ENCODE measurements around the gene GDF7.

GDF7 gene

DNA sequence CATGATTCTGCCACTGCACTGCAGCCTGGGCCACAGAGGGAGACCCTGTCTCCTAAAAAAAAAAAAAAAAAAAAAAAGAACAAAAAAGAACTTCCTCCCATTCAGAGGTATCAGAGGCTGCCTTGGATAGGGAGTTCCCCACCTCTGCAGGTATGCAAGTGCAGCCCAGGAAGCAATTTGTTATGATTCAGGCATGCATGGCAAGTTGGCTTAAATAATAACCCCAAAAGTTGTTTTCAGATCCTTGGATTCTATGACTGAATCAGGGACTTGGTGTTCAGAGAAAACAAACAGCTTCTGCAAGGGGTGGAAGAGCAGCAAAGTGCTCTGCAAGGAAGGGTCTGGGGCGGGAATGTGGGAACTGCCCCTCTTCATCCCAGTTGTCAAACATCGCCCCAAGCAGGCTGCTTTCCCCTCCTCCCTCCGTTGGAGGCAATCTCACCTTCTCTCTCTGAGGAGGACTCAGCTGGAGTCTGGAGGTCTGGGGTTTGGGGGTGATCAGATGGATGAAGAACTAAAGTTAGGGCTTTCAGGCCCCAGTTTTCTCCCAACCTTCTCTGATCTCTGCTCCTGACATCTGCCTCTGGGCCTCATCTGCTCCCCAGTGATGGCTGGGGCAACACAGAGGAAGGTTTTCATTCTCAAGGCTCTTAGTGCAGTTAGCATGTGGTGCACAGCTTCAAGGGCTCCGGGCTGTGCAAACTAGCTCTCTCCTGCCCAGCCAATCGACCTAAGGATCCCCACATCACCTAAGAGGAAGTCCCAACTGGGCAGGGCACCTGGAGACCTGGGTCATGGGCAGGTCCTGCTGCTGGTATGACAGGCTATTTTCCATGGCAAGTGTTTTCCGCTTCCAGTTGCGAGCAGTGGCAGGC lies 3.5 kb upstream of the GDF7 start:
- no peak for DNase-seq

DNA sequence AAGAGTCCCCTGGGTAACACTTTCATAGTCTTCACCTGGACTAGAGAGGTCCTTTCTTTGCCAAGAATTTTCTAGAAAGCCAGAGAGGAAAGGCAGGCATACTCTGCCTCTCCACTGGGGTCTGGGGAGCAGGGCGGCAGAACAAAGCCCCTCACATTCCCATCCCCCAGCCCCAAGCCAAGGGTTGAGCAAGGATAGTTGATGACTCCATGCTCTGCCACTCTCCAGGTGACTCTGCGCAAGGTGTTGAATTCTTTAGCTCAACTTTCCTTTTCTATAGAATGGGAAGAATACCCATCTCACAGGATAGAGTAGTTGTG lies 2.9 kb upstream of the GDF7 start:
- no peak for DNase-seq

- no peak for DNase-seq
Observed at GRCh38 chr2:20664431-20665242, 2.3 kb upstream of the GDF7 start.

GRCh38 chr2:20665243-20666004 lies 1.5 kb upstream of the GDF7 start:
- DNase-seq: no peak

DNA sequence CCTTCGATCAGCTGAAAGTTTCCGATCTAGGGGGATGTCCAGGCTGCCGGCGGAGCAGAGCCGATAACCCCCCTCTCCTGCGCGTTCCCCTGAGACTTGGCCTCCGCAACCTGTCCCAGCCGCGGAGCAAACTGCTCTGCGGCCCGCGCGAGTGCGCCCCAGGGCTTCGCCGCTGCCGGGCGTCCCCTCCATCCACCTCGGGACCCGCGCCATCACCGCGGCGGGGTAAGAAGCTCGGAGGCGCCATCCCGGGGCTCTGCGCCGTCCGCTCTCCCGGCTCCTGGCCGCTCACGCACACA lies 990 bp upstream of the GDF7 start:
- no peak for DNase-seq

- DNase-seq: peak; percentile 75
Observed at GRCh38 chr2:20667151-20667530, 197 bp downstream of the GDF7 start.

DNA sequence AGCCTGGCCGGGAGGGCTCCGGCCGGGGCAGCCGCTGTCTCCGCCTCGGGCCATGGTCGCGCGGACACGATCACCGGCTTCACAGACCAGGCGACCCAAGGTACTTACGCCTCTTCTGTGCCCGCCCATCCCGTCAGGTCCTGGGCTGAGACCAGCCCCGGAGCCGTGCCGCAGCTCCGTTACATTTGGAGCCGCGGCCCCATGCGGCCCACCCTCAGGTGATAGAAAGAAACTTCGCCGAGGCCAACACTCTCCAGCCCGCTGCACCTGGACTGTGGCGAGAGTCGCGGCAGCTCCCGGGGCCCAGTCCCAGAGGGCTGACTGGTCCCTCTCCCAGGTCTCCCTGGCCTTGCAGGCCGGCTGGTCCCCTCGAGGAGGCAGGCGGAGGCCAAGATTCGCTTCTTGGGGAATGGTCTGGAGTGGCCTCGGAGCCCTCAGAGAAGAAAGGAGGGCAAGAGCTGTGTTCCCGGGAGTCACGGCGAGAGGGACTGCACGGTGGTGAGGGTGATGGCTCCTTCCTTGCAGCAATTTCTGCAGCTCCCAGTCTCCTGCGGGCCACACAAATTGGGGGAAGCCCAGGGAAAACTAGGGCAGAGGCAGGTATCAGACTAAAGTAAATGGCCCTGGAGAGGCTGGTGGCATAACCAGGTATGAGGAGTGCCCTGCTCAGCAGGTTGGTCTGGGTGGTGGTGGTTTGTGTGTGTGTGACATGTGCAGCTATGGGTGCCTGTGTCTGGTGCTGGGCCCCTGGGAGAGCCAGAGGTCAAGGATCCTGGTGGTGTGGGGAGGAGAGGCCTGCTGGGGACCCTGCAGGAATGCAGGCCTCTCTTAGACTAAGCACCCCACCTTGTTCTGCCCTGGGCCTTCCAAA lies 822 bp downstream of the GDF7 start:
- peak; percentile 77 for DNase-seq

DNA sequence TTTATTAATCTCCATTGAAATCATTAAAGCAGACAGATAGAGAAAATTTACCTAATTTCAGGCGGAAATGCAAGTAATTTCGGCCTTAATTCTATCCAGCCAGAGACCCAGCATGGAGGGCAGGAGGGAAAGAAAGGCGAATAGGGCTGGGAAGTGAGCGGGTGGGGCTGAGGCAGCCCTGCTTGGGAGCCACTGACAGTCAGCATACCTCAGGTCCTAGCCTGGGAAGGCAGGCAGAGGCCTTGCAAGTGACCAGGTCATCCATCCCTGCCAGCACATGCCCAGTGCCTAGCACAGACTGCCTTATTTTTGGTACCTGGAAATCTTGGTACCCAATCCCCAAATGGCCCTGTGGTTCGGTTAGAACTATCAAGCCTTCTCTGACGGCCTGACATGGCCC lies 1.5 kb downstream of the GDF7 start:
- DNase-seq: no peak

DNA sequence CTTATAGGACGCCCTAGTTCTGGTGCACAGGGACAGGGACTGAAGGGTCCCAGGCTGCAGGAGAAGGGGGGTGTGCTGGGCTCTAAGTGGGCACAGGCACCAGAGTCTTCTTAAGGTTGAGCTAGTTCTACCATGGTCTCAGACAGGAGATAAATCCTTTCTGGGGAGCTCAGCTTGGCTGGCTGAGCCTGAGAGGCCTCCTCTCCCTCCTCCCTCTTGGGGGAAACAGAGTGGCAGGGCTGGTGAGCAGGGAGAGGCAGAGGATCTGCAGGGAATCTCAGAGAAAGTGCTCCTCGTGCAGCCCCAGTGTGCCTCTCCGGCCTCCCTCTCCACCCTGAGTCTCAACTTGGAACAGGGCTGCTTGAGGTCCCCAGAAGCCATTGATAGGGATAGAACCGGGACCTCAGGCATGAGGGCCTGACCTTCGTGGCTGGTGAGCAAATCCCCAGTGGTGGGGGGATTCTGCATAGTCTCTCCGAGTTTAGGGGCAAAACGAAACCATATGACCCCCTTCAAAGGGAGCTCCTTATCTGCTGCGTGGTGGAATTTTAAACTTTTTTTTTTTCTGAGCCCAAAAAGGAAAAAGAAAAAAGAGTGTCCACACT lies 2.0 kb downstream of the GDF7 start:
- no peak for DNase-seq

- DNase-seq: no peak
Observed at GRCh38 chr2:20669562-20670314, 2.8 kb downstream of the GDF7 start.

- no peak for DNase-seq
Observed at GRCh38 chr2:20670315-20671035, 3.5 kb downstream of the GDF7 start.

DNA sequence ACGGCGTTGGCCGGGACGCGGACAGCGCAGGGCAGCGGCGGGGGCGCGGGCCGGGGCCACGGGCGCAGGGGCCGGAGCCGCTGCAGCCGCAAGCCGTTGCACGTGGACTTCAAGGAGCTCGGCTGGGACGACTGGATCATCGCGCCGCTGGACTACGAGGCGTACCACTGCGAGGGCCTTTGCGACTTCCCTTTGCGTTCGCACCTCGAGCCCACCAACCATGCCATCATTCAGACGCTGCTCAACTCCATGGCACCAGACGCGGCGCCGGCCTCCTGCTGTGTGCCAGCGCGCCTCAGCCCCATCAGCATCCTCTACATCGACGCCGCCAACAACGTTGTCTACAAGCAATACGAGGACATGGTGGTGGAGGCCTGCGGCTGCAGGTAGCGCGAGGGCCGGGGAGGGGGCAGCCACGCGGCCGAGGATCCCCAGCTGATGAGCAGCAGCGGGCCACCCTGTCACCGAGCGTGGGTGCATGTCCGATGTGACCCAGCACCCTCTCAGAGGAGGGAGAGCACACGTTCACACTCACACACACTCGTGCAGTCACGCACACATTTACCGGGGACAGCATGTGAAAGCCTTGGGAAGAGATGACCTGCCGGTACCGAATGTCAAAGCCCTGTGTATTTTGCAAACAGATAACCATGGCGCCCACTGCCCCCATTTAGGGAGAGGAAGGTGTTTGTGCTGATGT lies 4.2 kb downstream of the GDF7 start:
- no peak for DNase-seq

DNA sequence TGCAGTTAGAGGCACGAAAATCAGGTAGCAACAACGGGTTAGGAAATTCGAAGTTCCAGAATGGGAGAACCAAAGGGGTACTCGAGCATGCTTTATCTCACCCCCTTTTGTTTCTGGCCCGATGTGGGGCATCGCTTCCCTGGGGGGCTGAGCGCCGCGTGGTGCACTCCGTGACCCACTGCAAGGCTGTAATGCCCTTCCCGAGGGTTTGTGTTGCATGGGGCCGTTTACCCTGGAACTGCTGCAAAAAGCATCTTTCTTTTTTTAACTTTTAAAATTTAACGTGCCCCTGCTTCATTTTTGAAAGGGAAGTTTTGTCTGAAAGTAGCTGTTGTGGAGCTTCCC lies 4.8 kb downstream of the GDF7 start:
- DNase-seq: no peak

- DNase-seq: no peak
Observed at GRCh38 chr2:20672201-20672951, 5.4 kb downstream of the GDF7 start.

DNA sequence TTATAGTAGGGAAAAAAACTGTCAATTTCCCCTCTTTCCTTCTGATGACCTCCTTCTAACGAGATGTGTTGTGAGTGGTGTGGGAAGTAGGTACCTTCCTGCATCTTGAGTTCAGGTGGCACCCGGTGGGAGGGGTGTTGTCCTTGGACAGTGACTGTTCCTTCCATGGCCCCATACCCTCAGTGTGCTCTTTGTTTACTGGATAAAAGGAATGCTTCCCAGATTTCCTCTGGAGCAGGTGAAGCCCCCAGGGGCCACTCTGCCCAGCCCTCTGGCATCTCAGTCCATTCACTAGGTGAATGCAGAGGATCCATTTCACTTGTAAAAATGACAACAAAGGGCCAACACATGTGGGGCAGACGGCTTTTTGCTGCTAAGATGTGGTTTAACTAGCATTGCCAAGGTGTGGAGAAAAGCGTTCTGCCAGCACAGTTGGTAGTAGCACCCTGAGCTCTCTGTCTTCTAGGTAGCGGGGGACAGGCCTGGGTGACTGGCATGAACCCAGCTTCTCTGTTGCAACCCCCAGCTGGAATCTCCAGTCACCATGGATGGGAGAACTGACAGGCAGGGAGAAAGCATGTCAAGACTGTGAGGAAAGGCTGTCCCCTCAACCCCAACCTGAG lies 6.9 kb downstream of the GDF7 start:
- DNase-seq: no peak

- DNase-seq: no peak
Observed at GRCh38 chr2:20674309-20674965, 7.5 kb downstream of the GDF7 start.

- no peak for DNase-seq
Observed at GRCh38 chr2:20674974-20675679, 8.2 kb downstream of the GDF7 start.

All from 8988T (cell line).